ENCODE data around the gene MTM1.

MTM1 gene

DNA sequence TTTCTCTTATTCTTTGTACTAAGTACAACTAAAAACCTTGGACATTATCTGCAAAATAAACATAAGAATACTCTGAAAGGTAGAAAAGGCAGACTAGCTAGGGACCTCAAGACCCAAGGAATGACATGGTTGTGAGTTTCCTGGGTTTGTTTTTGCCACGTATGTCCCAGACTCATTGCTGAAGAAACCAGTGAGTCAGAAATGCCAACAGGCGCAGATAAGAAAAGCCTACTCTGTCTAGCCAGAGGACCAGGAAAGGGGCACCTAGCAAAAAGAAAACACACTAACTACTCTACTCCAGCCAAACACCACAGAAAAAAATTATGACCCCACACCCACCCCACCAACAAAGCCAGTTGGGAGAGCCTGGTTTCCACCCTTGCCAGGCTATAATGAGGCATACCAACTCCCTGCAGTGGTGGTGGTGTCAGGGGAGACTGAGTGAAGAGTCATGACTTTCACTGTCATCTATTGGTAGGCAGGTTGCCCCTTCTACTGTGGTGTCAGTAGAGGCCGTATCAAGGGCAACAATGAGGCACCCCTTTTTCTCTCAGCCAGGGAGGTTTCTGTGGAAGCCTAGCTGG lies 135.7 kb downstream of the MTM1 start:
- DNase-seq (ENCODE audit: low read depth in 1 of 2, low spot score in 1 of 2), result no peak

DNA sequence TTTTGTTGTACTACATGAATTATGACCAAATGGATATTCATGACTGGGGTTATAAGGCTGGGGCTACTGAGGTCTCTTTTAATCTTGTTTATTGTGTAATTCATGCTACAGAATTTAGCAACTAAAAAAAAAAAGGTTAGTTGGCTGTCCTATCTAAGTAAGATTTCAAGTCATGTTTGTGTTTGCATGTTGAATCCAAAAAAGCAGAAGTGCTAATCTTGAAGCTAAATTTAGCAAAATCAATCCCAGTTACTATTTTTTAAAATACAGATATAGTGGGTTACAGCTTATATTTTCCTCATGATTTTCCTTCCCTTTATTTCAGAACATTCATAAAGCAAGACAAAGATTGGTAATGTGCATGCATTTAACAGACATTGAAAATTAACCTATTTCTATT lies 144.2 kb downstream of the MTM1 start:
- DNase-seq (ENCODE audit: low read depth in 1 of 2, low spot score in 1 of 2), result no peak

GRCh38 chrX:150715184-150715583 lies 146.8 kb downstream of the MTM1 start:
- no peak for DNase-seq (ENCODE audit: low read depth in 1 of 2, low spot score in 1 of 2)

- no peak for DNase-seq (ENCODE audit: low read depth in 1 of 2, low spot score in 1 of 2)
Observed at GRCh38 chrX:150719621-150720020, 151.2 kb downstream of the MTM1 start.
